Left lung (tissue), 10 donors: ENCODE measurements around the gene CDC42EP5. TPM values are rescaled to one million over a fixed set of nuclear protein-coding genes. Genes with fewer than 3 reads are reported as not detected.
"Not testable (repeated sequence)": the region's sequence is repeated elsewhere in the genome, so short reads cannot be mapped to it uniquely, and the experiment has no call there.

ENCODE experiments used
- ATAC-seq: fragments of 200-7000 bp; cut with Tn5 transposase; one replicate; pipeline ENCODE4 v1.9.1; 2020; ENCODE audit warnings: moderate library complexity
- DNase-seq, 4 donors: peaks; one replicate each; pipeline ENCODE4 v3.0.0-alpha.2; 2013 to 2020
- H3K27ac ChIP-seq, 2 donors: fragments of 200-600 bp; sonication (generic) in 1 of 2; one replicate each; pipeline versions ENCODE4 v1.5.0 to v1.8.0; 2020 to 2021
- H3K27me3 ChIP-seq, 2 donors: fragments of 200-600 bp; sonication (generic) in 1 of 2; one replicate each; pipeline versions ENCODE4 v1.5.0 to v1.8.0; 2020 to 2021
- H3K36me3 ChIP-seq, 2 donors: fragments of 200-600 bp; sonication (generic) in 1 of 2; one replicate each; pipeline versions ENCODE4 v1.5.0 to v1.8.0; 2020 to 2021
- H3K4me1 ChIP-seq, 2 donors: fragments of 200-600 bp; one replicate each; pipeline ENCODE4 v1.8.0; 2021
- H3K4me3 ChIP-seq, 2 donors: fragments of 200-600 bp; sonication (generic) in 1 of 2; one replicate each; pipeline versions ENCODE4 v1.5.0 to v1.8.0; 2020 to 2021; ENCODE audit warnings: mild to moderate bottlenecking in 1 of 2
- H3K9me3 ChIP-seq, 2 donors: fragments of 200-600 bp; sonication (generic) in 1 of 2; one replicate each; pipeline versions ENCODE4 v1.5.0 to v1.8.0; 2020 to 2021
- CTCF ChIP-seq, 2 donors: fragments of 200-600 bp; sonication (generic) in 1 of 2; IDR thresholded peaks; one replicate each; pipeline versions ENCODE4 v1.5.0 to v1.8.0; 2021; ENCODE audit warnings: antibody characterized with exemption in 2 of 2
- intact Hi-C, 2 donors: fragments of 100-400 bp; cut with DNase I; formaldehyde crosslinking; loops; one replicate each; pipeline versions ENCODE4 v1.11.2 to v1.14.2; 2022
- polyA plus RNA-seq, 6 donors: library from polyadenylated mRNA; unstranded; fragments of 120-200 nt; gene quantifications; one replicate each; pipeline ENCODE4 v1.2.1, GENCODE V29; 2013; ENCODE audit not compliant: insufficient read length in 6 of 6
- total RNA-seq, 2 donors: library from RNA; stranded (reverse); fragmentation: NEBNext Ultra II Directional; extraction: Animal tissue kit (Norgen Biotek cat#: 25700); gene quantifications; one replicate each; pipeline ENCODE4 v1.2.1, GENCODE V29; 2021
- donor health status: DM: no; HTN: yes; CAD: no.
- donor health status: DM: no; HTN: no; CAD: no.

CDC42EP5 gene
- total and polyA plus RNA-seq, 8 donors: 20.4 to 57.6 (median 31.1) TPM

GRCh38 chr19:54448040-54448773, 24.9 kb downstream of the CDC42EP5 start:
- H3K9me3 ChIP-seq: no peaks in the 10 kb centered on the region
- peak; percentile 63 to 82 (median 66) for DNase-seq
- H3K4me3 ChIP-seq: peak overlapping the region; percentile 94 to 97
- intact Hi-C loops: no loop called here
- H3K27me3 ChIP-seq: no peaks in the 10 kb centered on the region
- H3K4me1 ChIP-seq: peaks cover 30 to 48% of the 10 kb centered on the region in 2 donors
- TF ChIP-seq CTCF (IDR thresholded peaks at IDR 0.05): no peak
- peak overlapping the region; percentile 96 to 99 for H3K27ac ChIP-seq
- ATAC-seq: peak; percentile 40
- peaks cover 0 to 49% of the 10 kb centered on the region in 2 donors for H3K36me3 ChIP-seq

GRCh38 chr19:54446349-54446748, 26.7 kb downstream of the CDC42EP5 start:
- Histone ChIP-seq H3K36me3 (peaks cover 0 to 37% of the 10 kb centered on the region in 2 donors), H3K4me1 (peaks cover 25 to 31% of the 10 kb centered on the region in 2 donors)
- intact Hi-C loops, H3K4me3 ChIP-seq, DNase-seq, H3K27ac ChIP-seq, H3K9me3 ChIP-seq, ATAC-seq, H3K27me3 ChIP-seq: not testable (repeated sequence)

- Histone ChIP-seq H3K9me3 (no peaks in the 10 kb centered on the region), H3K36me3 (peaks cover 0 to 36% of the 10 kb centered on the region in 2 donors), H3K27me3 (no peaks in the 10 kb centered on the region), H3K4me3 (no peak overlapping the region), H3K4me1 (peaks cover 10 to 15% of the 10 kb centered on the region in 2 donors), H3K27ac (no peak overlapping the region)
- intact Hi-C loops: no loop called here
- ATAC-seq (no peak), DNase-seq (no peak)
- no peak for TF ChIP-seq CTCF (IDR thresholded peaks at IDR 0.05)
Measured at GRCh38 chr19:54444737-54445136, 28.4 kb downstream of the CDC42EP5 start.

GRCh38 chr19:54440641-54441040, 32.5 kb downstream of the CDC42EP5 start:
- no peak for ATAC-seq

GRCh38 chr19:54439174-54439851, 33.8 kb downstream of the CDC42EP5 start:
- TF ChIP-seq CTCF (IDR thresholded peaks at IDR 0.05): no peak
- Histone ChIP-seq H3K36me3 (peaks cover 0 to 20% of the 10 kb centered on the region in 2 donors), H3K4me1 (no peaks in the 10 kb centered on the region), H3K27me3 (no peaks in the 10 kb centered on the region), H3K4me3 (no peak overlapping the region), H3K9me3 (no peaks in the 10 kb centered on the region), H3K27ac (no peak overlapping the region)
- DNase-seq: no peak
- ATAC-seq: peak; percentile 49
- intact Hi-C loops: no loop called here

More at GRCh38 chr19:54440641-54441040, 32.5 kb downstream of the CDC42EP5 start:
- DNase-seq: no peak
- no peaks in the 10 kb centered on the region for H3K9me3 ChIP-seq
- H3K4me1 ChIP-seq: no peaks in the 10 kb centered on the region
- no peak overlapping the region for H3K4me3 ChIP-seq
- H3K27ac ChIP-seq: no peak overlapping the region
- H3K36me3 ChIP-seq: peaks cover 0 to 33% of the 10 kb centered on the region in 2 donors
- H3K27me3 ChIP-seq: no peaks in the 10 kb centered on the region
- TF ChIP-seq CTCF (IDR thresholded peaks at IDR 0.05): no peak
- intact Hi-C loops: no loop called here
